Brain microvascular endothelial cell (primary cell): Measurements from ENCODE around the gene HDAC9.
A peak's percentile ranks its signal among the peaks of the same experiment; 100 is the strongest.

Source experiments
- DNase-seq: peaks from one replicate; pipeline ENCODE4 v3.0.0-alpha.2; 2020
- H3K27ac ChIP-seq: fragments of 250-450 bp; sonication (Bioruptor Pico); 2 replicates; pipeline ENCODE4 v1.5.1; 2020; ENCODE audit warnings: mild to moderate bottlenecking, moderate library complexity
- H3K27me3 ChIP-seq: fragments of 250-450 bp; sonication (Bioruptor Pico); replicated peaks from 2 replicates; pipeline ENCODE4 v1.5.1; 2020; ENCODE audit warnings: mild to moderate bottlenecking
- H3K36me3 ChIP-seq: fragments of 250-450 bp; sonication (Bioruptor Pico); replicated peaks from 2 replicates; pipeline ENCODE4 v1.5.1; 2020; ENCODE audit warnings: mild to moderate bottlenecking
- H3K4me3 ChIP-seq: 2 replicates; pipeline ENCODE4 v1.5.1; 2011; ENCODE audit warnings: low read depth, mild to moderate bottlenecking, control low read depth, low read length, moderate library complexity
- CTCF ChIP-seq: IDR thresholded peaks from 2 replicates; pipeline ENCODE4 v1.5.1; 2011; ENCODE audit warnings: low read depth, mild to moderate bottlenecking, moderate library complexity, low read length, control low read depth, inconsistent platforms; ENCODE audit errors: missing control alignments
- in situ Hi-C: cut with HindIII; loops from 2 replicates; pipeline ENCODE4 v1.10.0; 2017; ENCODE audit warnings: low sequenced_read_pairs, low pct_ligation_motif_present

Gene HDAC9

GRCh38 chr7:18494821-18495408 is 634 bp upstream of the HDAC9 start:
- no peak for TF ChIP-seq CTCF
- peak; percentile 75 for DNase-seq
- Histone ChIP-seq H3K27me3 (no peaks in the 10 kb centered on the region), H3K27ac (peak overlapping the region; percentile 54), H3K4me3 (peak overlapping the region; percentile 47), H3K36me3 (no peaks in the 10 kb centered on the region)
- in situ Hi-C loops = no loop called here

- TF ChIP-seq CTCF = no peak
- H3K4me3 ChIP-seq = peak overlapping the region; percentile 47
- H3K36me3 ChIP-seq = no peaks in the 10 kb centered on the region
- H3K27me3 ChIP-seq = no peaks in the 10 kb centered on the region
- in situ Hi-C loops = no loop called here
- DNase-seq = no peak
- no peak overlapping the region for H3K27ac ChIP-seq
Measured at GRCh38 chr7:18496341-18496700, 772 bp downstream of the HDAC9 start.

GRCh38 chr7:18497082-18497481 is 1.5 kb downstream of the HDAC9 start:
- H3K27me3 ChIP-seq = no peaks in the 10 kb centered on the region
- H3K27ac ChIP-seq = no peak overlapping the region
- no peak for DNase-seq
- in situ Hi-C loops = no loop called here
- H3K36me3 ChIP-seq = no peaks in the 10 kb centered on the region
- H3K4me3 ChIP-seq = no peak overlapping the region
- TF ChIP-seq CTCF = no peak

- no peak overlapping the region for H3K4me3 ChIP-seq
- H3K27me3 ChIP-seq = no peaks in the 10 kb centered on the region
- H3K36me3 ChIP-seq = no peaks in the 10 kb centered on the region
- no peak for TF ChIP-seq CTCF
- DNase-seq = no peak
- H3K27ac ChIP-seq = no peak overlapping the region
- in situ Hi-C loops = no loop called here
Measured at GRCh38 chr7:18497800-18498199, 2.3 kb downstream of the HDAC9 start.

GRCh38 chr7:18498341-18498740 is 2.8 kb downstream of the HDAC9 start:
- no peak for TF ChIP-seq CTCF
- no peaks in the 10 kb centered on the region for H3K36me3 ChIP-seq
- in situ Hi-C loops = no loop called here
- DNase-seq = no peak
- H3K27ac ChIP-seq = no peak overlapping the region
- H3K27me3 ChIP-seq = no peaks in the 10 kb centered on the region
- H3K4me3 ChIP-seq = no peak overlapping the region
